Amygdala (tissue), 56 donors: ENCODE results near the gene SH3RF3.

Experiments
- DNase-seq, 56 donors: peaks; one replicate each; lab custom pipeline; 2025; lab: John Stamatoyannopoulos, UW

The SH3RF3 gene

GRCh38 chr2:109356324-109357035, 227.5 kb downstream of the SH3RF3 start:
- DNase-seq = no peak

GRCh38 chr2:109364217-109364616, 235.2 kb downstream of the SH3RF3 start:
- DNase-seq = no peak

GRCh38 chr2:109365131-109365530, 236.1 kb downstream of the SH3RF3 start:
- DNase-seq = no peak

- DNase-seq = no peak
Observed at GRCh38 chr2:109367683-109368082, 238.7 kb downstream of the SH3RF3 start.

- DNase-seq = no peak
Observed at GRCh38 chr2:109368798-109369197, 239.8 kb downstream of the SH3RF3 start.

GRCh38 chr2:109369671-109370191, 240.7 kb downstream of the SH3RF3 start:
- DNase-seq = no peak

- DNase-seq = no peak
Observed at GRCh38 chr2:109370399-109371035, 241.5 kb downstream of the SH3RF3 start.

- DNase-seq = no peak
Observed at GRCh38 chr2:109371481-109372170, 242.6 kb downstream of the SH3RF3 start.

GRCh38 chr2:109372171-109372568, 243.2 kb downstream of the SH3RF3 start:
- DNase-seq = no peak

GRCh38 chr2:109372614-109373013, 243.6 kb downstream of the SH3RF3 start:
- DNase-seq = no peak

- no peak for DNase-seq
Observed at GRCh38 chr2:109373791-109374547, 245.0 kb downstream of the SH3RF3 start.

- no peak for DNase-seq
Observed at GRCh38 chr2:109374548-109375130, 245.6 kb downstream of the SH3RF3 start.

GRCh38 chr2:109375131-109375561, 246.1 kb downstream of the SH3RF3 start:
- DNase-seq = no peak

- DNase-seq = no peak
Observed at GRCh38 chr2:109375656-109376055, 246.7 kb downstream of the SH3RF3 start.

GRCh38 chr2:109376115-109376514, 247.1 kb downstream of the SH3RF3 start:
- peak in 5 of 56 donors; percentile 18 to 31 (median 20) for DNase-seq

GRCh38 chr2:109376796-109377495, 247.9 kb downstream of the SH3RF3 start:
- DNase-seq = no peak

GRCh38 chr2:109377976-109378375, 249.0 kb downstream of the SH3RF3 start:
- DNase-seq = no peak

- DNase-seq = no peak
Observed at GRCh38 chr2:109378682-109379081, 249.7 kb downstream of the SH3RF3 start.

- no peak for DNase-seq
Observed at GRCh38 chr2:109379507-109379906, 250.5 kb downstream of the SH3RF3 start.
